HepG2 (cell line): ENCODE results near the gene ENTREP3. TPM values are rescaled to one million over a fixed set of nuclear protein-coding genes. Genes with fewer than 3 reads are reported as not detected.

ENCODE experiments used
- AGO2 ChIP-seq: fragments of 200-400 bp; formaldehyde crosslinking; optimal IDR thresholded peaks from 2 replicates; pipeline ENCODE3; 2017; ENCODE audit warnings: mild to moderate bottlenecking, low read depth, low read length, moderate library complexity
- ARID4A ChIP-seq: sonication (generic); formaldehyde crosslinking; IDR thresholded peaks from 2 replicates; pipeline ENCODE4 v1.5.0; 2020; ENCODE audit warnings: mild to moderate bottlenecking, missing genetic modification reagents, borderline replicate concordance
- BORCS8-MEF2B ChIP-seq: sonication (generic); formaldehyde crosslinking; IDR thresholded peaks from 2 replicates; pipeline ENCODE4 v1.8.0; 2022; ENCODE audit warnings: mild to moderate bottlenecking, missing genetic modification reagents
- CCDC6 ChIP-seq: sonication (generic); formaldehyde crosslinking; IDR thresholded peaks from 2 replicates; pipeline ENCODE4 v1.8.1; 2022; ENCODE audit warnings: mild to moderate bottlenecking, missing genetic modification reagents, moderate library complexity
- CHD2 ChIP-seq: IDR thresholded peaks from 2 replicates; pipeline ENCODE4 v1.6.1; 2011; ENCODE audit warnings: low read depth, low read length, improper control_type of control experiment
- FLYWCH1 ChIP-seq: sonication (generic); formaldehyde crosslinking; IDR thresholded peaks from 2 replicates; pipeline ENCODE4 v1.8.1; 2023; ENCODE audit warnings: mild to moderate bottlenecking, missing genetic modification reagents
- GFI1 ChIP-seq: sonication (generic); formaldehyde crosslinking; IDR thresholded peaks from 2 replicates; pipeline ENCODE4 v1.5.0; 2020; ENCODE audit warnings: missing genetic modification reagents, mild to moderate bottlenecking, borderline replicate concordance
- HDAC2 ChIP-seq: sonication (generic); formaldehyde crosslinking; IDR thresholded peaks from 2 replicates; pipeline ENCODE4 v1.4.0; 2020; ENCODE audit warnings: missing genetic modification reagents
- HOXA3 ChIP-seq: sonication (generic); formaldehyde crosslinking; IDR thresholded peaks from 2 replicates; pipeline ENCODE4 v1.5.0; 2020; ENCODE audit warnings: missing genetic modification reagents
- KAT7 ChIP-seq: IDR thresholded peaks from 2 replicates; pipeline ENCODE4 v1.6.1; 2018; ENCODE audit warnings: borderline replicate concordance, missing compliant biosample characterization
- KLF11 ChIP-seq: IDR thresholded peaks from 2 replicates; pipeline ENCODE4 v1.6.1; 2016; ENCODE audit warnings: missing compliant biosample characterization
- MAFG ChIP-seq: sonication (generic); formaldehyde crosslinking; IDR thresholded peaks from 2 replicates; pipeline ENCODE4 v1.5.1; 2020; ENCODE audit warnings: mild to moderate bottlenecking, missing genetic modification reagents
- MED1 ChIP-seq: sonication (generic); formaldehyde crosslinking; IDR thresholded peaks from 2 replicates; pipeline ENCODE4 v1.4.0; 2020; ENCODE audit warnings: missing genetic modification reagents
- MEF2D ChIP-seq: sonication (generic); formaldehyde crosslinking; IDR thresholded peaks from 2 replicates; pipeline ENCODE4 v1.5.1; 2020; ENCODE audit warnings: mild to moderate bottlenecking, missing genetic modification reagents
- MIER2 ChIP-seq: IDR thresholded peaks from 2 replicates; pipeline ENCODE4 v1.6.1; 2016; ENCODE audit warnings: missing biosample characterization, missing genetic modification reagents
- RBM22 ChIP-seq: fragments of 200-400 bp; formaldehyde crosslinking; optimal IDR thresholded peaks from 2 replicates; pipeline ENCODE3; 2017; ENCODE audit warnings: mild to moderate bottlenecking, low read length, moderate library complexity
- SETDB1 ChIP-seq: sonication (generic); formaldehyde crosslinking; IDR thresholded peaks from 2 replicates; pipeline ENCODE4 v1.5.1; 2020; ENCODE audit warnings: missing genetic modification reagents, mild to moderate bottlenecking, borderline replicate concordance
- SNAPC2 ChIP-seq: sonication (generic); formaldehyde crosslinking; IDR thresholded peaks from 2 replicates; pipeline ENCODE4 v1.8.1; 2022; ENCODE audit warnings: mild to moderate bottlenecking, missing genetic modification reagents
- U2AF2 ChIP-seq: fragments of 200-400 bp; formaldehyde crosslinking; IDR thresholded peaks from 2 replicates; pipeline ENCODE4 v1.6.1; 2017; ENCODE audit warnings: low read depth, mild to moderate bottlenecking, low read length
- ZC3H13 ChIP-seq: sonication (generic); formaldehyde crosslinking; IDR thresholded peaks from 2 replicates; pipeline ENCODE4 v1.8.1; 2023; ENCODE audit warnings: mild to moderate bottlenecking, missing genetic modification reagents, moderate library complexity
- ZMYM2 ChIP-seq: sonication (generic); formaldehyde crosslinking; IDR thresholded peaks from 2 replicates; pipeline ENCODE4 v1.8.0; 2022; ENCODE audit warnings: mild to moderate bottlenecking, missing genetic modification reagents
- ZNF207 ChIP-seq: fragments of 450-650 bp; IDR thresholded peaks from 2 replicates; pipeline ENCODE4 v1.6.1; 2016; ENCODE audit warnings: antibody characterized with exemption, borderline replicate concordance
- ZNF282 ChIP-seq: fragments of 450-650 bp; IDR thresholded peaks from 2 replicates; pipeline ENCODE4 v1.6.1; 2018; ENCODE audit not compliant: partially characterized antibody
- ZNF292 ChIP-seq: sonication (generic); formaldehyde crosslinking; IDR thresholded peaks from 2 replicates; pipeline ENCODE4 v1.8.1; 2022; ENCODE audit warnings: mild to moderate bottlenecking, low read depth, missing genetic modification reagents, borderline replicate concordance
- ZNF441 ChIP-seq: sonication (generic); formaldehyde crosslinking; IDR thresholded peaks from 2 replicates; pipeline ENCODE4 v1.7.0; 2021; ENCODE audit warnings: missing genetic modification reagents, borderline replicate concordance
- ZNF615 ChIP-seq: sonication (generic); formaldehyde crosslinking; IDR thresholded peaks from 2 replicates; pipeline ENCODE4 v1.5.0; 2020; ENCODE audit warnings: mild to moderate bottlenecking, missing genetic modification reagents, borderline replicate concordance
- ZNF703 ChIP-seq: sonication (generic); formaldehyde crosslinking; IDR thresholded peaks from 2 replicates; pipeline ENCODE4 v1.5.1; 2020; ENCODE audit warnings: missing genetic modification reagents, mild to moderate bottlenecking, moderate library complexity, borderline replicate concordance
- ZNF83 ChIP-seq: sonication (generic); formaldehyde crosslinking; IDR thresholded peaks from 2 replicates; pipeline ENCODE4 v1.4.0; 2020; ENCODE audit warnings: missing genetic modification reagents, mild to moderate bottlenecking, borderline replicate concordance
- ZZZ3 ChIP-seq: sonication (generic); formaldehyde crosslinking; IDR thresholded peaks from 2 replicates; pipeline ENCODE4 v1.4.0; 2020; ENCODE audit warnings: missing genetic modification reagents, mild to moderate bottlenecking, borderline replicate concordance
- polyA plus RNA-seq, 8 experiments: library from polyadenylated mRNA; depleted of rRNA in 3 of 8; stranded (reverse) in 7 of 8; unstranded in 1 of 8; fragments of >200 nt; fragmentation: Illumina TruSeq in 4 of 8; extraction: Trizol in 4 of 8; gene quantifications; 2 replicates each; pipeline versions ENCODE4 v1.2.1 to v1.2.3, GENCODE V29; 2011 to 2016; ENCODE audit warnings: low read depth in 4 of 8, missing spikeins in 1 of 8, mixed read lengths in 1 of 8; ENCODE audit not compliant: insufficient read depth in 1 of 8
- total RNA-seq, 5 experiments: library from RNA; depleted of rRNA; stranded (reverse); fragments of >200 nt; fragmentation: Illumina TruSeq; extraction: Trizol; gene quantifications; 2 replicates each; pipeline ENCODE4 v1.2.3, GENCODE V29; 2016; ENCODE audit warnings: low read depth in 1 of 5

ENTREP3 gene
- total and polyA plus RNA-seq, 2 of the 13 experiments (the other 11 are each of a cell fraction or from before 2014, with no cell fraction given), result 4.1 to 9.9 TPM

GRCh38 chr1:155241069-155241679 is 14.1 kb downstream of the ENTREP3 start (continued):
- TF ChIP-seq RBM22 (no peak), CCDC6 (CRISPR knock-in tag) (no peak), ARID4A (CRISPR knock-in tag) (peak; percentile 92), MED1 (CRISPR knock-in tag) (no peak), SNAPC2 (CRISPR knock-in tag) (no peak), KLF11 (no peak), ZNF441 (no peak), ZMYM2 (CRISPR knock-in tag) (no peak), CHD2 (no peak), BORCS8-MEF2B (no peak), ZNF83 (no peak), HDAC2 (CRISPR knock-in tag) (peak; percentile 73; the same call in 1 of the 2 replicates), KAT7 (no peak), AGO2 (no peak), ZC3H13 (CRISPR knock-in tag) (no peak), U2AF2 (no peak), ZZZ3 (CRISPR knock-in tag) (no peak; the same call in 1 of the 2 replicates), MEF2D (CRISPR knock-in tag) (no peak), ZNF282 (no peak), ZNF292 (CRISPR knock-in tag) (no peak), MIER2 (CRISPR knock-in tag) (no peak), HOXA3 (CRISPR knock-in tag) (peak; percentile 90), GFI1 (no peak), ZNF703 (no peak), MAFG (CRISPR knock-in tag) (no peak), SETDB1 (CRISPR knock-in tag) (no peak), ZNF615 (CRISPR knock-in tag) (no peak), ZNF207 (no peak), FLYWCH1 (CRISPR knock-in tag) (no peak)
